GM23338 (cell line): Measurements from ENCODE around the gene PPFIA4. TPM values are rescaled to one million over a fixed set of nuclear protein-coding genes. Genes with fewer than 3 reads are reported as not detected.

ENCODE experiments used
- ATAC-seq: fragments of 200-7000 bp; cut with Tn5 transposase; 3 replicates; pipeline ENCODE4 v1.9.1; 2020
- DNase-seq: peaks from one replicate; pipeline ENCODE4 v3.0.0-alpha.2; 2015; ENCODE audit warnings: low spot score
- H2AFZ ChIP-seq: fragments of 200-600 bp; sonication (generic); 2 replicates; pipeline ENCODE4 v1.8.0; 2016; ENCODE audit warnings: antibody characterized with exemption, mild to moderate bottlenecking, moderate library complexity
- H3F3A ChIP-seq: fragments of 200-600 bp; sonication (generic); replicated peaks from 2 replicates; pipeline ENCODE4 v1.8.0; 2017; ENCODE audit warnings: antibody characterized with exemption, mixed run types, low read depth
- H3K27ac ChIP-seq: fragments of 200-600 bp; sonication (generic); 2 replicates; pipeline ENCODE4 v1.6.1; 2016; ENCODE audit warnings: low read depth
- H3K27me3 ChIP-seq: fragments of 200-600 bp; sonication (generic); 2 replicates; pipeline ENCODE4 v1.8.0; 2016; ENCODE audit warnings: mild to moderate bottlenecking, mixed run types, moderate library complexity; ENCODE audit not compliant: insufficient read depth
- H3K36me3 ChIP-seq: fragments of 200-600 bp; sonication (generic); 2 replicates; pipeline ENCODE4 v1.8.0; 2016; ENCODE audit warnings: mild to moderate bottlenecking; ENCODE audit not compliant: insufficient read depth
- H3K4me1 ChIP-seq: fragments of 200-600 bp; sonication (generic); 2 replicates; pipeline ENCODE4 v1.8.0; 2016; ENCODE audit warnings: mild to moderate bottlenecking, moderate library complexity; ENCODE audit not compliant: insufficient read depth
- H3K4me2 ChIP-seq: fragments of 200-600 bp; sonication (generic); 2 replicates; pipeline ENCODE4 v1.7.1; 2017; ENCODE audit warnings: mixed run types
- H3K4me3 ChIP-seq: fragments of 200-600 bp; sonication (generic); 2 replicates; pipeline ENCODE4 v1.6.1; 2016; ENCODE audit warnings: mixed run types
- H3K79me2 ChIP-seq: fragments of 200-600 bp; sonication (generic); replicated peaks from 2 replicates; pipeline ENCODE4 v1.8.0; 2017; ENCODE audit warnings: mild to moderate bottlenecking; ENCODE audit not compliant: insufficient read depth
- H3K9me2 ChIP-seq: fragments of 200-600 bp; sonication (generic); 2 replicates; pipeline ENCODE4 v1.8.0; 2017; ENCODE audit not compliant: insufficient read depth
- H4K20me1 ChIP-seq: fragments of 200-600 bp; sonication (generic); replicated peaks from 2 replicates; pipeline ENCODE4 v1.8.0; 2017; ENCODE audit warnings: mild to moderate bottlenecking; ENCODE audit not compliant: insufficient read depth
- H3K27ac Mint-ChIP-seq: 2 replicates; pipeline ENCODE4 v1.8.0; 2020; ENCODE audit warnings: inconsistent platforms, mild to moderate bottlenecking, moderate library complexity, mixed read lengths
- H3K27me3 Mint-ChIP-seq: 3 replicates; pipeline ENCODE4 v1.8.0; 2022; ENCODE audit warnings: low read depth, mild to moderate bottlenecking, moderate library complexity, mixed read lengths, inconsistent platforms; ENCODE audit not compliant: insufficient read depth, poor library complexity
- H3K36me3 Mint-ChIP-seq: 3 replicates; pipeline ENCODE4 v1.8.0; 2021; ENCODE audit warnings: low read depth, mild to moderate bottlenecking, inconsistent platforms, moderate library complexity, mixed read lengths
- H3K4me1 Mint-ChIP-seq: 3 replicates; pipeline ENCODE4 v1.8.0; 2020; ENCODE audit warnings: mild to moderate bottlenecking, inconsistent platforms, mixed read lengths
- H3K4me3 Mint-ChIP-seq: 3 replicates; pipeline ENCODE4 v1.8.0; 2021; ENCODE audit warnings: moderate library complexity, mild to moderate bottlenecking, inconsistent platforms, mixed read lengths
- H3K9me3 Mint-ChIP-seq: 3 replicates; pipeline ENCODE4 v1.8.0; 2020; ENCODE audit warnings: moderate library complexity, mild to moderate bottlenecking, inconsistent platforms, mixed read lengths
- NANOG ChIP-seq: IDR thresholded peaks from 2 replicates; pipeline ENCODE4 v1.6.1; 2016; ENCODE audit warnings: antibody characterized with exemption, borderline replicate concordance
- ZNF331 ChIP-seq: fragments of 250-450 bp; sonication (Bioruptor Pico); IDR thresholded peaks from 2 replicates; pipeline ENCODE4 v1.5.0; 2020; ENCODE audit warnings: low read depth, mild to moderate bottlenecking, moderate library complexity
- ZNF462 ChIP-seq: fragments of 250-450 bp; sonication (Bioruptor Pico); IDR thresholded peaks from 2 replicates; pipeline ENCODE4 v1.5.0; 2020; ENCODE audit warnings: mild to moderate bottlenecking, moderate library complexity
- polyA plus RNA-seq: library from polyadenylated mRNA; unstranded; fragments of >200 nt; fragmentation: Nextera tagmentation; extraction: Ambion mirVana; gene quantifications from 2 replicates; pipeline ENCODE4 v1.2.1, GENCODE V29; 2016
- total RNA-seq: library from RNA; depleted of rRNA; stranded (reverse); fragments of >200 nt; shearing (Covaris generic); gene quantifications from 2 replicates; pipeline ENCODE4 v1.2.3, GENCODE V29; 2014
- TF ChIP-seq, protein P1 (sequence below), 2 experiments: fragments of 200-600 bp in 1 of 2; sonication (generic) in 1 of 2; conservative IDR thresholded peaks; 2 replicates each; pipeline versions ENCODE4 v1.5.1 to v1.6.1; 2016 to 2017; ENCODE audit warnings: antibody characterized with exemption in 2 of 2, low read depth in 2 of 2, mild to moderate bottlenecking in 2 of 2, moderate library complexity in 1 of 2

The PPFIA4 gene
- total and polyA plus RNA-seq, 2 experiments from 2014 or later, result 1.3 to 7.6 TPM

DNA sequence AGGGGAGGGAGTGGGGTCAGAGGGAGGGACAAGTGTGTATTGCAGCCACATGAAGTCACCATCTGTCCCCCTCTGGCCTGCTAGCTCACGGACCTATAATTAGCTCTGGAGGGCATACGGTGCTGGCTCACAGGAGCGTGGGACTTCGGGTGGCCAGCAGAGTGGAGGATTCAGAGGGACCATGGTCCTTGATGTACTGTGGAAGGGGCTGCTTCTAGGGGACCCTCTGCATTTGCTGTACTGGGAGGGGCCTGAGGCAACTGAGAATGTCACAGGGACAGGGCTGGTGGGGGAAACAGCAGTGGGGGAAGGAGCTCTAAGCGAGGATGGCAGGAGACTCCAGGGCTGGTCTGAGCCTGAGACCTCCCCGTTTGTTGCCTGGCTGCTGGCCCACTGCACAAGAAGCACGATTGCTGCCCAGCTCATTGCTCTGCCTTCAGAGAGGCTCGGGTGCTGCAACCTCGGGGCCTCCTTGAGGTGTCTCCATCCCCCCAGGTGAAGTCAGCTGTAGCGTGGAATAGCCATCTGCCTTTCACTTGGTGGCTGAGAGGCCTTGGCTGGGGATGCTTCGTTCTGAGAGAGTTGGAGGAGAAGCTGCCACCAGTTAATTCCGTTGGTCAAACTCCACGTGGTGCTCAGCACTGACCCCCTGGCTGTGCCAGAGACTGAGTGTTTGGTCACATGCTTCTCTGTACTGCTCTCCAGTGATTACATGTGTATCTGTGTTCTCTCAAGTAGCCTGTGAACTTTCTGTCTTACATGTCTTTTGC lies 2.7 kb downstream of the PPFIA4 start (continued):
- no peak for TF ChIP-seq ZNF462 (CRISPR knock-in tag)
- TF ChIP-seq NANOG, result no peak

DNA sequence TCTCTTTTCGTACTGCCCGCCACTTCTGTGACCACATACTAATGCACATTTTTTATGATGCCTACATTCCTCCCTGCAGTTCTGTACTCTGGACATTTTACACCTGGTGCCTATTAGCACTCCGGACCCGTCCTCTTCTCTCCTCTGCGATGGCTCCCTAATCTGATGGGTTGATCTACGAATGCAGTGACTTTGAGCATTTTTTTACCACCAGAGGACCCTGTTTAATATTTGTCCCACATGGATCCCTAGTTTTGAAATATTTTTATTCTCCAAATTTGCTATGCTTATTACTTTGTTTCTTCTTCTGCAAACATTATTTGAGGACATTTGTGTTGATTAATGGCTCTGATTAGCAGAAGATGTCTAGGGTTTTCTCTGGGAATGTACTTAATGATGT lies 5.2 kb downstream of the PPFIA4 start:
- Mint-ChIP-seq H3K9me3 (no peaks in the 10 kb centered on the region; the same call in 2 of the 3 replicates), H3K36me3 (no peaks in the 10 kb centered on the region), H3K27ac (no peak overlapping the region), H3K27me3 (peaks cover 24% of the 10 kb centered on the region), H3K4me1 (peaks cover 20% of the 10 kb centered on the region), H3K4me3 (no peak overlapping the region)
- Histone ChIP-seq H3K36me3 (no peaks in the 10 kb centered on the region), H3K9me2 (no peaks in the 10 kb centered on the region), H3K79me2 (no peaks in the 10 kb centered on the region), H2AFZ (no peak overlapping the region), H3F3A (no peaks in the 10 kb centered on the region), H3K4me1 (peaks cover 17% of the 10 kb centered on the region), H3K4me3 (no peak overlapping the region), H3K27ac (no peak overlapping the region), H3K4me2 (no peak overlapping the region), H4K20me1 (no peaks in the 10 kb centered on the region; the same call in 1 of the 2 replicates), H3K27me3 (peaks cover 20% of the 10 kb centered on the region)
- DNase-seq, result no peak
- no peak for ATAC-seq
- TF ChIP-seq, protein P1, sequence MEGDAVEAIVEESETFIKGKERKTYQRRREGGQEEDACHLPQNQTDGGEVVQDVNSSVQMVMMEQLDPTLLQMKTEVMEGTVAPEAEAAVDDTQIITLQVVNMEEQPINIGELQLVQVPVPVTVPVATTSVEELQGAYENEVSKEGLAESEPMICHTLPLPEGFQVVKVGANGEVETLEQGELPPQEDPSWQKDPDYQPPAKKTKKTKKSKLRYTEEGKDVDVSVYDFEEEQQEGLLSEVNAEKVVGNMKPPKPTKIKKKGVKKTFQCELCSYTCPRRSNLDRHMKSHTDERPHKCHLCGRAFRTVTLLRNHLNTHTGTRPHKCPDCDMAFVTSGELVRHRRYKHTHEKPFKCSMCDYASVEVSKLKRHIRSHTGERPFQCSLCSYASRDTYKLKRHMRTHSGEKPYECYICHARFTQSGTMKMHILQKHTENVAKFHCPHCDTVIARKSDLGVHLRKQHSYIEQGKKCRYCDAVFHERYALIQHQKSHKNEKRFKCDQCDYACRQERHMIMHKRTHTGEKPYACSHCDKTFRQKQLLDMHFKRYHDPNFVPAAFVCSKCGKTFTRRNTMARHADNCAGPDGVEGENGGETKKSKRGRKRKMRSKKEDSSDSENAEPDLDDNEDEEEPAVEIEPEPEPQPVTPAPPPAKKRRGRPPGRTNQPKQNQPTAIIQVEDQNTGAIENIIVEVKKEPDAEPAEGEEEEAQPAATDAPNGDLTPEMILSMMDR (conservative IDR thresholded peaks at IDR 0.05; ENCODE audit: low read depth in 2 of 2), result peak; percentile 61 to 68
- TF ChIP-seq ZNF331 (CRISPR knock-in tag), result no peak
